Osteocyte (in vitro differentiated cells): Measurements from ENCODE around the gene BACH2. TPM values are rescaled to one million over a fixed set of nuclear protein-coding genes. Genes with fewer than 3 reads are reported as not detected.

Experiments
- DNase-seq: peaks from one replicate; pipeline ENCODE4 v3.0.0; 2021; ENCODE audit warnings: mixed read lengths; ENCODE audit not compliant: unreplicated experiment; ENCODE audit errors: extremely low spot score
- H3K27ac Mint-ChIP-seq: one replicate; pipeline ENCODE4 v1.8.0; 2021; ENCODE audit warnings: mild to moderate bottlenecking, mixed read lengths; ENCODE audit not compliant: unreplicated experiment
- H3K27me3 Mint-ChIP-seq: one replicate; pipeline ENCODE4 v1.8.0; 2021; ENCODE audit warnings: mixed read lengths; ENCODE audit not compliant: unreplicated experiment
- H3K36me3 Mint-ChIP-seq: one replicate; pipeline ENCODE4 v1.8.0; 2021; ENCODE audit warnings: mixed read lengths; ENCODE audit not compliant: unreplicated experiment
- H3K4me1 Mint-ChIP-seq: one replicate; pipeline ENCODE4 v1.8.0; 2021; ENCODE audit warnings: mixed read lengths; ENCODE audit not compliant: unreplicated experiment
- H3K4me3 Mint-ChIP-seq: one replicate; pipeline ENCODE4 v1.8.0; 2021; ENCODE audit warnings: mild to moderate bottlenecking, moderate library complexity, mixed read lengths; ENCODE audit not compliant: unreplicated experiment
- H3K9me3 Mint-ChIP-seq: one replicate; pipeline ENCODE4 v1.8.0; 2021; ENCODE audit warnings: mixed read lengths; ENCODE audit not compliant: unreplicated experiment
- CTCF ChIP-seq: fragments of 200-600 bp; sonication (generic); IDR thresholded peaks from 2 replicates; pipeline ENCODE4 v1.5.0; 2021; ENCODE audit warnings: antibody characterized with exemption, mild to moderate bottlenecking, moderate library complexity
- total RNA-seq: library from RNA; stranded (reverse); gene quantifications from 2 replicates; pipeline ENCODE4 v1.2.1, GENCODE V29; 2021

Gene BACH2
- total RNA-seq, 1 donor from 2014 or later, result 1.6 TPM

GRCh38 chr6:89951574-89952104 is 345.0 kb downstream of the BACH2 start:
- no peak overlapping the region for H3K27ac Mint-ChIP-seq

GRCh38 chr6:89950879-89951391 is 345.7 kb downstream of the BACH2 start:
- TF ChIP-seq CTCF, result no peak
- no peaks in the 10 kb centered on the region for H3K4me1 Mint-ChIP-seq
- H3K27me3 Mint-ChIP-seq, result no peaks in the 10 kb centered on the region
- no peak for DNase-seq
- H3K4me3 Mint-ChIP-seq, result no peak overlapping the region
- no peaks in the 10 kb centered on the region for H3K9me3 Mint-ChIP-seq
- no peak overlapping the region for H3K27ac Mint-ChIP-seq
- no peaks in the 10 kb centered on the region for H3K36me3 Mint-ChIP-seq

More at GRCh38 chr6:89951574-89952104, 345.0 kb downstream of the BACH2 start:
- H3K4me1 Mint-ChIP-seq, result no peaks in the 10 kb centered on the region
- no peak for DNase-seq
- H3K36me3 Mint-ChIP-seq, result no peaks in the 10 kb centered on the region
- H3K27me3 Mint-ChIP-seq, result peaks cover 3% of the 10 kb centered on the region
- no peak for TF ChIP-seq CTCF
- H3K4me3 Mint-ChIP-seq, result no peak overlapping the region
- no peaks in the 10 kb centered on the region for H3K9me3 Mint-ChIP-seq

GRCh38 chr6:89950446-89950845 is 346.2 kb downstream of the BACH2 start:
- H3K4me1 Mint-ChIP-seq, result no peaks in the 10 kb centered on the region
- DNase-seq, result no peak
- no peaks in the 10 kb centered on the region for H3K9me3 Mint-ChIP-seq
- H3K4me3 Mint-ChIP-seq, result no peak overlapping the region
- no peaks in the 10 kb centered on the region for H3K36me3 Mint-ChIP-seq
- TF ChIP-seq CTCF, result no peak
- H3K27me3 Mint-ChIP-seq, result no peaks in the 10 kb centered on the region
- H3K27ac Mint-ChIP-seq, result no peak overlapping the region

- no peak for DNase-seq
- peaks cover 9% of the 10 kb centered on the region for H3K27me3 Mint-ChIP-seq
- H3K9me3 Mint-ChIP-seq, result no peaks in the 10 kb centered on the region
- H3K4me1 Mint-ChIP-seq, result no peaks in the 10 kb centered on the region
- no peak for TF ChIP-seq CTCF
- no peaks in the 10 kb centered on the region for H3K36me3 Mint-ChIP-seq
- no peak overlapping the region for H3K27ac Mint-ChIP-seq
- no peak overlapping the region for H3K4me3 Mint-ChIP-seq
Observed at GRCh38 chr6:89948876-89949275, 347.8 kb downstream of the BACH2 start.

- H3K27ac Mint-ChIP-seq, result no peak overlapping the region
- H3K36me3 Mint-ChIP-seq, result no peaks in the 10 kb centered on the region
- no peak for DNase-seq
- no peaks in the 10 kb centered on the region for H3K4me1 Mint-ChIP-seq
- peaks cover 17% of the 10 kb centered on the region for H3K27me3 Mint-ChIP-seq
- H3K4me3 Mint-ChIP-seq, result no peak overlapping the region
- H3K9me3 Mint-ChIP-seq, result no peaks in the 10 kb centered on the region
- TF ChIP-seq CTCF, result peak; percentile 45
Observed at GRCh38 chr6:89944826-89945407, 351.7 kb downstream of the BACH2 start.
